ENCODE data around the gene ARID3A. TPM values are rescaled to one million over a fixed set of nuclear protein-coding genes. Genes with fewer than 3 reads are reported as not detected.
"Not testable (repeated sequence)": the region's sequence is repeated elsewhere in the genome, so short reads cannot be mapped to it uniquely, and the experiment has no call there.

ARID3A gene
- polyA plus RNA-seq, 1 donor: 11.4 TPM

DNA sequence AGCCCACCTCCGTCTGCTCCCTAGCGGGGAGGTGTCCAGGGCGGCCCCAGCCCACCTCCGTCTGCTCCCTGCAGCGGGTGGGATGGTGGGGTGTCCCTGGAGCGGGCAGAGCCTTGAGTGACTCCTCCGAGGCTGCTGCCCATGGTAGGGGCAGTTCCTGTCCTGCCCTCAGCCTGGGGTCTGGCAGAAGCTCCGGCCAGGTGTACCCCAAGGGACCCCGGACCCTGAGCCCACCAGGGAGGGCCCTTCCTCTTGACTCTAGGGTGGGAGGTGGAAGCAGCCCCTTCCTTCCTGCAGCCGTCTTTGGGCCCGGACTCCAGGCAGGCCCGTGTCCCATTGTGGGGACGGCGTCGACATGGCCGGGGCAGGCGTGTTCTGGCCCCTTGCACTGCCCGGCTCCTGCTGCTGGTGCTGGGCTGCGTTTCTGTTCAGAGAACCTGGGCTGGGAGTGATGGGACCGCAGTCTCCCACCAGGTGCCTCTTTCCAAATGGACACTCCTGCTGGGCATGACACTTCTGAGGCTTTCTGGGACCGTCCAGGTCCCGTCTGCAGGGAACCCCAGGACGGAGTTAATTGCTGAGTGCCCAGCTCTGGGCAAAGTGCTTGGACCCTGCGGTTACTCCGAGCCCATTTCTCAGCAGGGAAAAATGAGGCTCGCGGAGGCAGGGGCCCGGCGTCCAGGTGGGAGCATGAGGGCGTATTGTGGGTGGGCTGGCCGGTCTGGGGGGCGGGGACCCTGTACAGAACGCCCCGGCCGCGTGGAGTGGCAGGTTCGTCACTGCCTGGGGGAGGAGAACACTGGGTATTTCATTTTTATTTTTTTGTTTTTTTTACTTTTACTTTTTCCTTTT, 19.8 kb downstream of the ARID3A start:
- no peak for DNase-seq (ENCODE audit: low read depth)

DNA sequence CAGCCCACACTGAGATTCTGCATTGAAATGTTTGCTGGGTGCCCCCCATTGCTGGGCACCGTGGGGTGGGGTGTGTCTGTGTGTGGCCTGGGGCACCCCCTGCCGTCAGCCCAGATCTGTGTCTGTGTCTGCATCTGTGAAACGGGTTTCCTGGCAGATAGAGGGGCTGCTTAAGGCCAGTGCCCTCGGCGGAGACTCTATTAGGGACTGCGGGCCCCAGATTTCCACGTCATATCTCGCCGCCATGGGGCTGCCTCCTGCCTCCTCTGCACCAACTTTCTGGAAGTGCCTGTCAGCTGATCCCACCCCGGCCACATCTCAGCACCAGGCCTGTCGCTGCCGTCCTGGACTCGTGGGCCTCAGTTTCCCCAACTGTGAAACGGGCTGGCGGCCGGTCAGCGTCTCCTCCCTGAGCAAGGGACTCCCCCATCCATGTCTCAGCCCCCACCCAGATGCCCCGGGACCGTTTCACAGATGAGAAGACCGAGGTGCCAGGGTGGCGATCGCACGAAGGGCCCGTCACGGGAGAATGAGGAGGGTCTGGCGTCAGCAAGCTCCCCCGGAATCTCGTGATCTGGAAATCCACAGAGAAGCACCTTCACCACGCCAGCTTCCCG, 21.4 kb downstream of the ARID3A start:
- no peak for DNase-seq (ENCODE audit: low read depth)

DNA sequence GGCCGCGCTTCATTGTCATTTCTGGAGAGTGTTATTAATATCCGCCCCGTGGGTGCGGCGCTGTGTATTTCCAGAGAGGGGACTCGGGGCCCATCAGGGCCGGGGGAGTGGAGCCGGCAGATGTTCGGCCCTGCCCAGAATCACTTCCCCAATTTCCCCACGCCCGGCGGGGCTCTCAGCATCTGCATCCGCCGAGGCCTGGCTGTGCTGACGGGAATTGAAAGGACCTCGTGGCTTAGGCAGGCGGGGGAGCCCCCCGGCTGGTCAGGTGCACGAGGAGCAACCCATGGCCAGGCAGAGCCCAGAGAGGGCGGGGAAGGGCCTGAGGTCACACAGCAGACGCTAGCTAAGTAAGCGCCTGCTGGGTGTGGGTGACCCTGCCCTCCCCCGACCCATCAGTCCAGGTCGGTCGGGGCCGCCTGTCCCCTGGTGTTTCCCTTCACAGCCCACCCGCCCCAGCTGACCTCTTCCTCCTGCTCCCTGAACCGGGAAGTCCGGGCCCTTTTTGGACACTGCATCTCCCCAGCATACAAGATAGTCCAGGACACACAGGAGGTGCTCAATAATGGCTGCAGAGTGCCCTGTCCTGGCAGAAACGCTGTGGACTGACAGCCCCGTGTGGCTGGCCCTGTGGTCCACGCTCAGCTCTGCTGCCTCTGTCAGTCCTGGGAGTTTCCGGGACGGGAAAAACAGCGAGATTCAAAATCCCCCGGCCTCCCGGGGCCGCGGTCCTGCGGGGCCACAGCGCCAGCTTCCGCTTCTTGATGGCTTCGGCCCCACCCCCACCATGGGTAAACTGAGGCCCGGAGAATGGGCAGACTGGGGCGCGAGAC, 22.1 kb downstream of the ARID3A start:
- no peak for DNase-seq (ENCODE audit: low read depth)

DNA sequence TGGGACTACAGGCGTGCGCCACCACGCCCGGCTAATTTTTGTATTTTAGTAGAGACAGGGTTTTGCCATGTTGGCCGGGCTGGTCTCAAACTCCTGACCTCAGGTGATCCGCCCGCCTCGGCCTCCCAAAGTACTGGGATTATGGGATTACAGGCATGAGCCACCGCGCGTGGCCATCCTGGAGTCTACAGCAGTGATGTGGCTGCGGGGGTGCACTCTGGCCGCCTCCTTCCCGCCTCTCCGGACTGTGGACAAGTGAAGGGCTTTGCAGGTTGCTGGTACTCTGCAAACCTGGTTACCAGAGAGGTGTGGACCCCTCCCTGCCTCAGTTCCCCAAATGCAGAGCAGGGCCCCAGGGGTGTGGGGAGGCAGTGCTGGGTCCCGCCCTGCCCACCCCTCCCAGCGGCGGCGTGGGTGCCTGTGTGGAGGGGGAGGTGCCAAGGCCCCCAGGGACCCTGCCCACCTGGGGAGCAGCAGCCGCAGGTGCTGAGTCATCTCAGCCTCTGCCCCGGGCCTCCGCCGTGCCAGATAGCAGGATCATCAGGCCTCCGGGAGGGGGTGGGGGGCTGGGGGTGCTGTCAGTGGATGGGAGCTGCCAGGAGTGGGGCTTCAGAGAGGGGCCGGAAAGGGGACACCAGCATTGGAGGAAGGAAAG, 23.1 kb downstream of the ARID3A start:
- DNase-seq (ENCODE audit: low read depth): no peak

DNA sequence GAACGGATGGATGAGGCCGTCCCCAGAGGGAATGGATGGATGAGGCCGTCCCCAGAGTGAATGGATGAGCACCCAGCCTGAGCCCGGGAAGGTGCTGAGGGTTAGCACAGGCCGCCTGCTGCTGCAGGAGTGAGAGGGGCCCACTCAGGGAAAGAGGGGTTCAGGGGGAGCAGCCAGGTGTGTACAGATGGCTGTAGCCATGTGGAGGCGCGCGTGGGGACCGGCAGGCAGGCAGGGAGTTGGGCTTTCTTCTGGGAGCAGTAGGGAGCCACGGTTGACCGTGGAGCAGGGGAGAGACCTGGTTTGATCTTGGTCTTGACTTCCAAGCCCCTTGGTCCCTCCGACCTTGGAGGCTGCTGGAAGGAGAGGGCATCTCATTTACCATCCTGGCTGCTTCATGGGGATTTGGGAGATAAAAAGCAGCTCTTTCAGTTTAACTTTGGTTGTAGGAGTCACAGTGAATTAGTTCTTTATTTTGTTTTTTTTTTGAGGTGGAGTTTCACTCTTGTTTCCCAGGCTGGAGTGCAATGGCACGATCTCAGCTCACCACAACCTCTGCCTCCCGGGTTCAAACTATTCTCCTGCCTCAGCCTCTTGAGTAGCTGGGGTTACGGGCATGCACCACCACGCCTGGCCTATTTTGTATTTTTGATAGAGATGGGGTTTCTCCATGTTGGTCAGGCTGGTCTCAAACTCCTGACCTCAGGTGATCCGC, 24.7 kb downstream of the ARID3A start:
- no peak for DNase-seq (ENCODE audit: low read depth)

DNA sequence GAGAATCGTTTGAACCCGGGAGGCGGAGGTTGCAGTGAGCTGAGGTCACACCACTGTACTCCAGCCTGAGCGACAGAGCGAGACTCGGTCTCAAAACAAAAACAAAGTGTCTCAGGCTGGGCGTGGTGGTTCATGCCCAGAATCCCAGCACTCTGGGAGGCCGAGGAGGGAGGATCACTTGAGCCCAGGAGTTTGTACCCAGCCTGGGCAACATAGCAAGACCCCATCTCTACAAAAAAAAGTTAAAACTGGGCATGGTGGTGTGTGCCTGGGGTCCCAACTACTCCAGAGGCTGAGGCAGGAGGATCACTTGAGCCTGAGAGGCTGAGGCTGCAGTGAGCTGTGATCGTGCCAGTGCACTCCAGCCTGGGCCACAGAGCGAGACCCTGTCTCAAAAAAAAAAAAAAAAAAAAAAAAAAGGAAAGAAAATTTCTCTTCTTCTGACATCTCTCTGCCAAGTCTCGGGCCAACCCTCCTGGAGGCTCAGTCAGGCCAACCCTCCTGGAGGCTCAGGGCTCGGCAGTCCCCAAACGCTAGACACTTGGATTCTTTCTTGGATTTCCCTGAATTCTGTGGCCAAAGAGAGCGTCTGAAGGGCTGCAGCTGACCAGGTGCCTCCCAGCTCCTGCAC, 26.3 kb downstream of the ARID3A start:
- DNase-seq (ENCODE audit: low read depth): no peak

DNA sequence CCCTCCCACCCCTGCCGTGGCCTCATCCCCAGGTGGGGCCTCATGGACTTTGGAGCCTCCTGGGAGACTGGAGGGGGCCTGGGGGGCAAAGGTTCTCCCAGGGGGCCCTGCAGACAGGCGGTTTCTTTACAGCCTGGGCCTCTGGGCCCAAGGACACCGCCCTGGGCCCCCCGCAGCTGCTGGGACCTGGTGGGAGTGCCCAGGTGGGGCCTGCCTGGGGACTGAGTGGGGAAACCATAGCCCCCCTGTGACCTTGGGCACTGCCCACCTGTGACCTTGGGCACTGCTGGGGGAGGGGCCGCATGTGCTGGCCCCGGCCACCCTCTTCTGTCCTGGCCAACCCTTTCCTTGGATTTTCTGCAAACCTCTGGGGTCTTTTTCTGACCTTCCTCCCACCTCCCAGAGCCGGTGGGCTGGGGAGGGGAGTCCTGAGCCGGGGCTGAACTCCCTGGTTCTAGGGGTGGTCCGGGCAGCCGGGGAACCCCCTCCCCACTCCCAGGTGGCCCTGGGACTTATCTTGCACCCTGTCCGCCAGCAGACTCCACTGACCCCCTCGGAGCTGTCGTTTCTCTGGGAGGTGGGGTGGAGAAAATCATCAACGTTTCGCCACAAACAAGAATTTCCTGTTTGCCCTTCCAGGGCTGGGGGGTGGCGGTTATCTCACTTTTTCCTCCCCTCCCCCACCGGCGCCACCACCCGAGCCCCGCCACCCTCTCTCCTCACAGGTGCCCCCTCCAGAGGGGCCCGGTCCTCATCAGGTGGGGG, 27.0 kb downstream of the ARID3A start:
- no peak for DNase-seq (ENCODE audit: low read depth)

DNA sequence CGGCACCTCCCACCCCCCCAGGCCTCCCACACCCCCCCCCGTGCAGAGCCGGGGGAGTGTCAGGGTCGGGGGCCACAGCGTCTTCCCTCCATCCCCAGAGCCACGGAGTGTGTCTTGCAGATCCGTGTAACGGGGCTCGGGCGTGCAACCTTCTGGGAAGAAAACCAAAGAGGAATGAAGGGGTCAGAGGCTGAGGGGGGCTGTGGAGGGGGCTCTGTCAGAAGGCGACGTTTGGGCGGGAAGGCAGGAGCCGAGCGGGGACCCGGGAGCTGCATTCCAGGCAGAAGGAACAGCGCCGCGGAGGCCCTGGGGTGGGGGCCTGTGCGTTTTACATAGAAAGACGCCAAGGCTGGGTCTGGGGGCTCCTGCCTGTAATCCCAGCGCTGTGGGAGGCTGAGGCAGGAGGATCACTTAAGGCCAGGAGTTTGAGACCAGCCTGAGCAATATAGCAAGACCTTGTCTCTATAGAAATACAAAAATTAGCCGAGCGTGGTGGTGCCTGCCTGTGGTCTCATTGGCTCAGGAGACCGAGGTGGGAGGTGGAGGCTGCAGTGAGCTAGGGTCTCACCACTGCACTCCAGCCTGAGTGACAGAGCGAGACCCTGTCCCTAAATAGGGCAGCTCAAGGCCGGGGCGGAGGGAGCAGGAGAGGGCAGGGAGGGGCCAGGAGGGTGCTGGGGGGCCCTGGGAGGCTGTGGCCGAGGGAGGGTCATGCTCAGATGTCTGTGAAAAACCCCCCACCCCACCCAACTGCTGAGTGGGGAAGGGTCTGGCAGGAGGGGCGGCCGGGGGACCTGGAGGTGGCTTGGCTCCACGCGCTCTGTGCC, 27.8 kb downstream of the ARID3A start:
- no peak for DNase-seq (ENCODE audit: low read depth)

DNA sequence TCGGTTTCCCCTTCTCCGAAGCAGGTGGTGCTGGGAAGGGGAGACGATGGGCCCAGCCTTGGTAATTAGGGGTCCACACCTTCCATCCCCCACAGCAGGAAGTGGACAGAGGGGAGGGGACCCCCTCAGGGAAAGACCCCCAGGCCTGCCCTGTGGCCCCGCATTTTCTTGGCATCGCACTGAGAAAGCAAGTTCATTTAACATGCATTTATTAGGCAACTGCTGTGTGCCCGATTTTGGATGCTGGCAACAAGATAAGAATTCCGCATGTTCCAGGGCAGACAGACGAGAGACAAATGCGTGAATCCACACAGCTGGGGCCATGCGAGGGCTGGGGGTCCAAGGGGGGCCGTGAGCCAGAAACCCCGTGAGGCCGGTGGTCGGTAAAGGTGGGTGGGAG, 28.4 kb downstream of the ARID3A start:
- no peak for DNase-seq (ENCODE audit: low read depth)

DNA sequence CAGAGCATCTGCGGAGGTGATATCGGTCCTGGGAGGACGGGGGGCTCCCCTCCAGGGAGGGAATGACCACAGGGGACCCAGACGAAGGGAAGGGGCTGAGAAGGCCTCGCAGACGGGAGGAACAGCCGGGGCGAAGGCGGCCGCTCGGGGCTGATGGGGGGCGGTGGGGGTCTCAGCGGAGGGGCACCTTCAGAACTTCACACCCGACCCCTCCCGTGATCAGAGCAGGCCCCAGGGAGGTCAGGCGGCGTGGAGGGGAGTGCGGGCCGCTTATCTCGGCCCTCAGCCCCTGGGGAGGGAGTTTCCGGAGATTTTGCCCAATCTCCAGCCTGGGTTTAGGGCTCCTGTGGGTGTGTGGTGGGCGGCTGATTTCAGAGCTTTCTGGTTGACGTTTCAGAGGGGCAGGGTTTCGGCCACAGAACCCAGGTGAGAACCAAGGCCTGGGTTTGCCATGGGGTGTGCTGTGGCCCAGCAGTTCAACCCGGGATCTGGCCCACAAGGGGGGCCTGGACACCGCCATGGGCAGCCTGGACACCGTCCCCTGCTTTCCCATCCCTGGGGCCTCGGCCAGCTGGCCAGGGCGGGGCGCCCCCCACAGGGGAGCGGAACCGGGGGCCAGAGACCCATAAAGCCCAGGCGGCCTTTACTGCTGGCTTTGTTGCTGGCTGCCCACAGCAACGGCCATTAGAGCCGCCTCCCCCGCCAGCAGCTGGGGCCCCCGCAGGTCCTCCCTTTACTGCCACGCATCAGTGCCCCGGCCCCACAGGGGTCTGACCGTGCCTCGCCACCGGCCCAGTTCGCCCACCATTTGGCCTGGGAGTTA, 29.0 kb downstream of the ARID3A start:
- no peak for DNase-seq (ENCODE audit: low read depth)

DNA sequence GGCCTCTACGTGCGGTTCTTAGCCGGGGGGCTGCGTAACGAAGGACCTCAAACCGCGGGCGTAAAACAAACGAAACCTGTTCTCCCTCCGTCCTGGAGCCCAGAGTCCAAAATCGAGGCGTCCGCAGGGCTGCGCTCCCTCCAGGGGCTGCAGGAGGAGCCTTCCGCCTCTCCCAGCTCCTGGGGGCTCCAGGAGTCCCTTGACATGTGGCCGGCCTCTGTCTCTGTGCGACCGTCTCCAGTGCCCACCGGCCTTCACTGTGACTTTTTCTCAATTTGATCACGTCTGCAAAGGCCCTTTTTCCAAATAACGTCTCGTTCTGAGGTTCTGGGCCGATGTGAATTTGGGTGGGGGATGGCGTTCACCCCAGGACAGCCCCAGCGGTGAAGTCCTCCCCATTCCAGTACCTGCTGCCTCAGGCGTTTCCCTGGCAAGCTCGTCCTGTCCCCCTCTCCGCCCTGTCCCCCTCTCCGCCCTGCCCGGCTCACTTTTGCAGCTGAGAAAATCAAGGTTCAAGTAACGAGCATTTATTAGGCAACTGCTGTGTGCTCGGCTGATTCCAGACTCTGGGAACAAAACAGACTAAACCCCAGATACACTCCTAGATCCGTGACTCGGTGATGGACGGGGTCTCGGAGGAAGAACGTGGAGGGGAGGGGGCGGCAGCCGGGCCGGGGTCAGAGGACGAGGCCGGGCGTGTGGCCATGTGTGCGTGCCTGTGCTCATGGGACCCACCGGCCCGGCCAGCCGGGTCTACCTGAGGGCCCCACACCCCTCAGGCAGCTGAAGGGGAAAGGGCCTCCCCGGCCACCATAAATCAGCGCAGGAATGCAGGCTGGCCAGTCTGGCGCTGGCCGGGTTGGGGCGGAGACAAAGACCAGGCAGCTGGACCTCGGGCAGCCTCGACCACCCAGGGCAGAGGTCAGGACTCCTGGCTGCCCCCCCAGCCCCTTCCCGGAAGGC, 30.2 kb downstream of the ARID3A start:
- DNase-seq (ENCODE audit: low read depth): no peak

DNA sequence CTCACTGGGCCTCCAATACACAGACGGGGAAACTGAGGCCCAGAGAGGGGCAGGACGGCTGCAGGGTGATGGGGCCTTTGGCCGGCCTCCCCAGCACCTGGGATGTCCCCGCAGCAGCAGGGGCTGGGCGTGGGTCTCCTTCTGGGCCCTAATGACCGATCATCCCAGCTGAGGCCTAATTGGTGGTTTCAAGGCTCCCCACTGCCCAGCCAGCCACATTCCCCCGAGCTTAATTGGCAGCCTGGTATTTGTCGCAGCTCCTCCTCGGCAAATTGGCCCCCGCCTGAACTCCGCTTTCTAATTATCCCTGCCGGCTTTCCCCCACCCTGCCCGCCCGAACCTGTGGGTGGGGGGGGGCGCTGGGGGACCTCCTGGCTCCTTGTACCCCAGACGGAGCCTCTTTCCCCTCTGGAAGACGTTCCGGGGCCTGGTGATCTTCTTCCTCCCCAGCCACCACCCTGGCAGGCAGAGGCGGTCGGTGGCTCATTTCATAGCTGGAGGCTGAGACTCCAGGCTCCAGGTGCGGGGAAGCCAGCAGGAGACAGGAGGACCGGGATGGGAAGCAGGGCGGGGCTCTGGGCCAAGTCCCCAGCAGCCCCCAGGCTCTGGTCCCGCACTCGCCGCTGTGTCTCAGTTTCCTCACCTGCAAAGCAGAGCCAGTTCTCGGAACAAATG, 31.1 kb downstream of the ARID3A start:
- DNase-seq (ENCODE audit: low read depth): no peak

DNA sequence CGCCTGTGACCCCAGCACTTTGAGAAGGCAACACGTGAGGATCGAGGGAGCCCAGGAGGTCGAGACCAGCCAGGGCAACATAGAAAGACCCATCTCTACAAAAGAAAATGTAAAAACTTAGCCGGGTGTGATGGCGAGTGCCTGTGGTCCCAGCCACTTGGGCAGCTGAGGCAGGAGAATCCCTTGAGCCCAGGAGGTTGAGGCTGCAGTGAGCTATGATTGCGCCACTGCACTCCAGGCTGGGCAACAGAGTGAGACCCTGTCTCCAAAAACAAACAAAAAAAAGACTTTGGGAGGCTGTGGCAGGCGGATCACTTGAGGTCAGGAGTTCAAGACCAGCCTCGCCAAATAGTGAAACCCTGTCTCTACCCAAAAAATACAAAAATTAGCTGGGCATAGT, 31.7 kb downstream of the ARID3A start:
- not testable (repeated sequence) for DNase-seq (ENCODE audit: low read depth)

DNA sequence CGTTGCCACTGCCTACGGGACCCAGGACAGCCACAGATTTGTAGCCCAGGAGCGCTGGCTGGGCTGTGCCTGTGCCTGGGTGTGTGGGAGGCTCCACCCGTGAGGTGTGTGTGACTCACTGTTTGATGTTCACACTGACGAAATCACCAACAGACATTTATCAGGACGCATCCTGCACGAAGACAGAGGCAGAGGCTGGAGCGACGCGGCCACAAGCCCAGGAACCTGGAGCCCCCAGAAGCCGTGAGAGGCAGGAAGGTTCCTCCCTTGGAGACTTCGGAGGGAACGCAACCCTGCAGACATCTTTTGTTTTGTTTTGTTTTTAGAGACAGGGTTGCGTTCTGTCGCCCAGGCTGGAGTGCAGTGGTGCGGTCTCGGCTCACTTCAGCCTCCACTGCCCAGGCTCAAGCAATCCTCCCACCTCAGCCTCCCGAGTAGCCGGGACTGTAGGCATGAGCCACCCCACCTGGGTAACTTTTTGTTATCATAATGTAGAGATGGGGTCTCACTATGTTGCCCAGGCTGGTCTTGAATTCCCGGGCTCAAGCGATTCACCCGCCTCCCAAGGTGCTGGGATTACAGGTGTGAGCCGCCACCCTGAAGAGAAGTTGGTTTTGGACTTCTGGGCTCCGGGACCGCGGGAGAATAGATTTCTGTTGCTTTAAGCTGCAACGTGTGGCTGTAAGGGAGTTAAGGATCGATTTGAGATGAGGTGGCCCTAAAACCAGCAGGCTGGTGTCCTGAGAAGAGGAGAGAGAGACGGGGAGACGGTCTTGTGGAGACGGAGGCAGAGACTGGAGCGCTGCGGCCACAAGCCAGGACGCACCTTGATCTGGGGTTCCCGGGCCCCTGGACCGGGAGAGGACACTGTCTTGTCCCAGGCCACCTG, 33.4 kb downstream of the ARID3A start:
- DNase-seq (ENCODE audit: low read depth): no peak

DNA sequence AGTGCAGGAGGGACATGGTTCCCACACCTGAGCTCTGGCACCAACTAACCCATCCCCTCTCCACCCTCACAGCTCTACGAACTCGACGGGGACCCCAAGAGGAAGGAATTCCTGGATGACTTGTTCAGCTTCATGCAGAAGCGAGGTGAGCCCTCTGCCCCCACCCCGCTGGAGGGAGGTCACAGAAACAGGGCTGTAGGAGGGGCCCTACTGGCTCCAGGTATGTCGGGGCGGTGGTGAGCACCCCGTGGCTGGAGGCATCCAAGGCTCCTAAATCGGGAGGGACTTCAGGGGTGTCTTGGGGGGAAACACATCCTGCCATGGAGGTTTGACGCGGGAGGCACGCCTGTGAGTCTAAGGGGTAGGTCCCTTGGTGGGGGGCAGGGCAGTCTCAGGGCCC, 34.2 kb downstream of the ARID3A start:
- no peak for DNase-seq (ENCODE audit: low read depth)

DNA sequence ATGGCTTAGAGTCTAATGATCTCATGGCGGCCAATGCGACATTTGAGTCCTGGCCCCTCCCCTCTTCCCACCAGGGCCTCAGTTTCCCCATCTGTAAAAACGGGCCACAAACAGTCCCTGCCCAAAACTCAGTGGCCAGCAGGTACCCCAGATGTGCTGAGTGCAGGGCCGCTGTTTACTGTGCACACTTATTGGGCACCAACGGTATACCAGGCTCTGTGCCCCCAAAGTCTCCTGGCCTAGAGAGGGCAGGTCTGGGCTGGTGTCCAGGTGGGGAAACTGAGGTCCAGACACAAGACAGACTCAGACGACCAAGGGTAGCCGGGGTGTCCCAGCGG, 34.7 kb downstream of the ARID3A start:
- no peak for DNase-seq (ENCODE audit: low read depth)
